ENCODE results near the gene SLC38A11.

- TF ChIP-seq CTCF (IDR thresholded peaks at IDR 0.05) (no peak), POLR2AphosphoS5 (IDR thresholded peaks at IDR 0.05; ENCODE audit: low read depth, low read length) (no peak)
These were observed 19.9 kb downstream of the SLC38A11 start for GRCh38 chr2:164935118-164936101.
